HG03469 (cell line): Measurements from ENCODE around the gene GCDH.
A peak's percentile ranks its signal among the peaks of the same experiment; 100 is the strongest.

Experiments used
- ATAC-seq: cut with Tn5 transposase; IDR thresholded peaks from one replicate; pipeline ENCODE4 v1.9.1; 2021; ENCODE audit warnings: mild to moderate bottlenecking, moderate library complexity, moderate number of reproducible peaks; ENCODE audit not compliant: unreplicated experiment

GCDH gene

GRCh38 chr19:12938779-12939601, 48.0 kb downstream of the GCDH start:
- ATAC-seq = no peak

GRCh38 chr19:12939975-12940423, 49.0 kb downstream of the GCDH start:
- ATAC-seq = no peak

- no peak for ATAC-seq
Measured at GRCh38 chr19:12940897-12941296, 49.9 kb downstream of the GCDH start.

GRCh38 chr19:12943437-12944044, 52.6 kb downstream of the GCDH start:
- no peak for ATAC-seq

GRCh38 chr19:12944104-12944674, 53.2 kb downstream of the GCDH start:
- ATAC-seq = no peak

- peak; percentile 57 for ATAC-seq
Measured at GRCh38 chr19:12945479-12946091, 54.6 kb downstream of the GCDH start, which contains the start of gene RAD23A. TSS of gene RAD23A (plus strand) at chr19:12945862. CDS start at chr19:12945949, 87 bp downstream.

- ATAC-seq = no peak
Measured at GRCh38 chr19:12946092-12946721, 55.2 kb downstream of the GCDH start.

- ATAC-seq = no peak
Measured at GRCh38 chr19:12946731-12947496, 56.0 kb downstream of the GCDH start.

GRCh38 chr19:12947702-12948611, 57.0 kb downstream of the GCDH start:
- no peak for ATAC-seq

GRCh38 chr19:12948612-12949362, 57.8 kb downstream of the GCDH start:
- no peak for ATAC-seq
